HUES64 (cell line): Measurements from ENCODE around the gene FA2H.

Experiments used
- H3K27ac ChIP-seq: 2 replicates; pipeline ENCODE4 v1.7.0; 2013; ENCODE audit warnings: low read depth, low read length, inconsistent platforms
- H3K27me3 ChIP-seq: 2 replicates; pipeline ENCODE4 v1.6.1; 2013; ENCODE audit warnings: mild to moderate bottlenecking, low read length; ENCODE audit not compliant: insufficient read depth
- H3K36me3 ChIP-seq: 2 replicates; pipeline ENCODE4 v1.6.1; 2013; ENCODE audit warnings: mild to moderate bottlenecking, low read length; ENCODE audit not compliant: insufficient read depth
- H3K4me1 ChIP-seq: 2 replicates; pipeline ENCODE4 v1.6.1; 2013; ENCODE audit warnings: mild to moderate bottlenecking, low read length, moderate library complexity; ENCODE audit not compliant: insufficient read depth
- H3K4me3 ChIP-seq: 2 replicates; pipeline ENCODE4 v1.5.1; 2013; ENCODE audit warnings: mild to moderate bottlenecking, low read length, moderate library complexity
- H3K9ac ChIP-seq: 2 replicates; pipeline ENCODE4 v1.6.1; 2013; ENCODE audit warnings: mild to moderate bottlenecking, low read depth, low read length
- H3K9me3 ChIP-seq: 2 replicates; pipeline ENCODE4 v1.6.1; 2013; ENCODE audit warnings: low read depth, low read length; ENCODE audit not compliant: insufficient read depth
- WGBS: fragments of 150-250, 120-280 bp; methylation state at CpG from one replicate; pipeline ENCODE4 v1.1.7; 2013; ENCODE audit warnings: missing lambda C conversion rate; 5-methylcytosine and 5-hydroxymethylcytosine counted together

Gene FA2H

DNA sequence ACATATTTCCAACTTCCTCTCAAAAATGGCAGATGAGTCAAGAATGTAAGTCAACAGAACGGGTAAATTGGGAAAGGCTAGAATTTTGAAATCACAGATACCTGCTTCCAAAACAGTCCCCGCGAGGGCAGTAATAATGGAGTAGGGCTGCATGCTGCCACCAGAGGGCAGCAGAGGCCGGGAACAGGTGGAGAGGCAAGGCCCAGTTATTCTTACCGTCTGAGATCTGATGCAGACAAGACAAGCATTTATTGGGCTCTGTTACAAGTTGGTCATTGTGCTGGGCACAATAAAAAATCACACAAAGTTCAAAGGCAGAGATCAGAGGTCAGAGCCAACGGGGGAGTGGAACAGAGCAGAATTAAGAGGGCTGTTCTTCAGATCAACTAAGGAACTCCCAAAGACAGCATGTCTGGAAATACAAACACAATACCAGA is 65.2 kb downstream of the FA2H start:
- 3% methylated on average over 6 of the region's 6 CpGs for WGBS
- Histone ChIP-seq H3K9me3 (no peaks in the 10 kb centered on the region), H3K27me3 (peaks cover 3% of the 10 kb centered on the region; the same call in 1 of the 2 replicates), H3K36me3 (no peaks in the 10 kb centered on the region), H3K4me3 (no peak overlapping the region), H3K27ac (no peak overlapping the region), H3K4me1 (no peaks in the 10 kb centered on the region), H3K9ac (no peak overlapping the region)

GRCh38 chr16:74700438-74701225 is 74.0 kb downstream of the FA2H start, which contains the start of gene MLKL:
Gene MLKL (minus strand): TSS chr16:74700862. CDS start chr16:74695757, 5,105 bp downstream.
- Histone ChIP-seq H3K9ac (peak within 1 kb of the TSS; percentile 52), H3K4me1 (peaks cover 7% of the 10 kb centered on the region; the same call in 1 of the 2 replicates), H3K27ac (no peak within 1 kb of the TSS), H3K27me3 (peaks cover 26% of the 10 kb centered on the region), H3K9me3 (no peaks in the 10 kb centered on the region), H3K4me3 (peak within 1 kb of the TSS; percentile 64), H3K36me3 (no peaks in the 10 kb centered on the region)
- WGBS, result 42% methylated on average over 34 of the region's 35 CpGs

GRCh38 chr16:74700116-74700437 is 74.5 kb downstream of the FA2H start:
- Histone ChIP-seq H3K27me3 (peaks cover 26% of the 10 kb centered on the region), H3K9me3 (no peaks in the 10 kb centered on the region), H3K27ac (no peak overlapping the region), H3K36me3 (no peaks in the 10 kb centered on the region), H3K4me3 (peak overlapping the region; percentile 64), H3K4me1 (peaks cover 7% of the 10 kb centered on the region; the same call in 1 of the 2 replicates), H3K9ac (peak overlapping the region; percentile 52)
- WGBS, result 46% methylated on average over 16 of the region's 16 CpGs

DNA sequence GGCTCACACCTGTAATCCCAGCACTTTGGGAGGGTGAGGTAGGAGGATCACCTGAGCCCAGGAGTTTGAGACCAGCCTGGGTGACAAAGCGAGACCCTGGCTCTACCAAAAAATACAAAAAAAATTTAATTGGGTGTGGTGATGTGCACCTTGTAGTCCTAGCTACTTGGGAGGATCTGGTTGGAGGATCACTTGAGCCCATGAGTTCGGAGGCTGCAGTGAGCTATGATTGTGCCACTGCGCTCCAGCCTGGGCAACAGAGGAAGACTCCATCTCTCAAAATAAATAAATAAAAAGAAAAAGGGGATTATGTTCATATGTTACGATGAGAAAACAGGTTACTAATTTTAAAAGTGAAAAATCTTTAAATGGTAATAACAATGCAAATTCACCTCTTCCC is 75.0 kb downstream of the FA2H start:
- H3K36me3 ChIP-seq, result no peaks in the 10 kb centered on the region
- H3K27me3 ChIP-seq, result peaks cover 26% of the 10 kb centered on the region
- H3K4me3 ChIP-seq, result peak overlapping the region; percentile 64
- 91% methylated on average over 2 of the region's 4 CpGs for WGBS
- no peaks in the 10 kb centered on the region for H3K9me3 ChIP-seq
- no peak overlapping the region for H3K9ac ChIP-seq
- peaks cover 7% of the 10 kb centered on the region; the same call in 1 of the 2 replicates for H3K4me1 ChIP-seq
- H3K27ac ChIP-seq, result no peak overlapping the region

GRCh38 chr16:74698222-74698621 is 76.4 kb downstream of the FA2H start:
- Histone ChIP-seq H3K4me1 (peaks cover 7% of the 10 kb centered on the region; the same call in 1 of the 2 replicates), H3K27ac (no peak overlapping the region), H3K27me3 (peaks cover 26% of the 10 kb centered on the region), H3K9me3 (no peaks in the 10 kb centered on the region), H3K36me3 (no peaks in the 10 kb centered on the region), H3K4me3 (no peak overlapping the region), H3K9ac (no peak overlapping the region)
- WGBS, result 87% methylated on average over 3 of the region's 4 CpGs

DNA sequence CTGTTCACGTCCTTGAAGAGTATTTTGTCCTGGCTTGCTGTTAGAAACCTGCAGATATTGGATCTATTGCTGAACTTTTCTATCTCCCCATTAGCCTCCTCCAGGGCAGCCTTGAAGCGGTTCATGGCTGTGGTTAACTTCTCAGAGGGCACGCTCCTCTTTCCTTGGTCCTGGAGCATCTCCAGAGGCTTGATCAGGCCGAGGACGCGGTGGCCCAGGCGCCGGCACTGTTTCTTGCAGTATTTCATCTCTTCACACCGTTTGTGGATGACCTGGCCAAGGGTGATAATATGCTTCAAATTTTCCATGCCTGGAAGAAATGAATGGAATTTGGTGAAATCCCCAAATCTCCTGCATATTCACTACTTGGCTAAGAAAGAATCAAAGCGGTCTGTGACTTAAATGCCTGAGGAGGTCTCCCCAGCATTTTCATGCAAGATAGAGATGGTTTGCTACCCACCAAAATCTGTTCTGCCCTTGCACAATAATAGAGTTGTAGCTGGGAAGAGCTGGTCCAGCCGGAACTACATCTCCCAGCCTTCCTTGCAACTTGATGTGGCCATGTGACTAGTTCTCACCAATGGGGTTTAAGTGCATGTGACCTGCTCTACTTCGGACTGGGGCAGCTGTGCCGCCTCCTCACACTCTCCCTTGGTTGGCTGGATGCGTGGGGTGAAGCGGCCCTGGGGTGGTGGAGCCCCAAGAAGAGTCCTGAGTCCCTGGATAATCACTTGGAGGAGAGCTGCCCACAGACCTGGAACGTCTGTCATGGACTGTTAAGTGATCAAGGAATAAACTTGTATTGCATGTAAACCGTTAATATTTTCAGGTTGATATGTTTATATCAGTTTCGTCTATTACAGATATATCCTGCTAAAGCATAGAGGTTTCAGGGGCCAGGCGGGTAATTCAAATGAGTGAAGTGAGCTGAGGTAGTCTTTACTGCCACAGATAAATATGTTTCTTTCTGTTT is 78.9 kb downstream of the FA2H start:
- H3K9me3 ChIP-seq, result no peaks in the 10 kb centered on the region
- H3K27ac ChIP-seq, result no peak overlapping the region
- H3K27me3 ChIP-seq, result peaks cover 15% of the 10 kb centered on the region
- 63% methylated on average over 18 of the region's 19 CpGs for WGBS
- no peak overlapping the region for H3K9ac ChIP-seq
- H3K4me3 ChIP-seq, result peak overlapping the region; percentile 59
- H3K36me3 ChIP-seq, result no peaks in the 10 kb centered on the region
- 0 out of 2 replicates have a peak, but pooled peaks cover 4% of the 10 kb centered on the region for H3K4me1 ChIP-seq

DNA sequence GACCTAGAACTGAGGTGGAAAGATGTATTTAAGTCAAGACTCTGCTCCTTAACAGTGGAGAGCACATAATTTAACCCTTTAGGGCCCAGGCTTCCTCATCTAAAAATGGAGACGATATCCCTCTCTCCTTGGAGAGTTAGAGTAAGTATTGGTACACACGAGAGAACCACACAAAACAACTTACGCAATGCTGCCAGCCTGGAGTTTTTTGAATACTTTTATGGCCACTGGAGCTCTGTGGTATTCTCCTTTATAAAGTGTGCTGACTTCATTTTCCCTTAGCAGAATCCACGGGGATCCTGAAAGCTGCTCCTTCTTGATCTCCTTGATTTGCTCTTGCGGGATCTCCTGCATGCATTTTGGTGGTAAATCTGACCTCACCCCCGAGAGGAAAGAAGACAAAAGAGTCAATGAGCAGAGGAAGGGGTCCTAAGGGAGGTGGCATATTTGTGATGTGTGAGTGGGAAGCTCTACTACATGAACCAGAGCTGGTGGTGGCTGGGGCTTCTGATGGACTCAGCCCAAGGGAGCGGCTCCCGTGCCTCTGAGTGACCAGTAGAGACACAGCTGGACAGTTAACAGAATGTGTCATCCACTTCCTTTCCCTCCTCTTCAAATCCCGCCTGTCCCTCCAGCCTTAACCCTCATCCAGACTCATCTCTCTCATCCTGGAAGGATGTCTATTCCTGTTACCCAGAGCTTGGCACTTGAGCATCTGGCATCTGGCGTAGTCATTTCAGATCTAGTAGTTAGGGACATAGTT is 83.3 kb downstream of the FA2H start:
- Histone ChIP-seq H3K9ac (no peak overlapping the region), H3K4me1 (0 out of 2 replicates have a peak, but pooled peaks cover 4% of the 10 kb centered on the region), H3K27ac (no peak overlapping the region), H3K4me3 (no peak overlapping the region), H3K9me3 (no peaks in the 10 kb centered on the region), H3K36me3 (no peaks in the 10 kb centered on the region), H3K27me3 (no peaks in the 10 kb centered on the region)
- 88% methylated on average over 10 of the region's 10 CpGs for WGBS

DNA sequence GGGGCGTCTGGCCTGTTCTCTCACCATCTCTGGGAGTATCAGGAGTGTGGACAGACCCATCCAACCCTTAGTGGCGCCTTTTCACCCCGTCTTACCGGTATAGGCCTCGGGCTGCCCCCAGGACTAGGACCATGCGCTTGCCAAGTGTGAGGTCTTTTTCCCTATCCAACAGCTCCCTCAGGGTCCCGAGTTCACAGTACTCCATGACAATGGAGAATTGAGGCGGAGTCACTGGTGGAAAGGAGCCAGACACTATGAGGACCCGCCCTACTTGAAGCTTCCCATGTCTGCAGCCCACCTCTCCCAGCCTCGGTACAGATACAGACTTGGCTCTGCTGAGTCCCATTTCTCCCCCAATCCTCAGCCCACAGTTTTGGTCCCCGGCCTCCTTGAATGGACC is 92.1 kb downstream of the FA2H start:
- Histone ChIP-seq H3K4me3 (no peak overlapping the region), H3K4me1 (no peaks in the 10 kb centered on the region), H3K27me3 (no peaks in the 10 kb centered on the region), H3K9ac (no peak overlapping the region), H3K27ac (no peak overlapping the region), H3K36me3 (no peaks in the 10 kb centered on the region), H3K9me3 (no peaks in the 10 kb centered on the region)
- WGBS, result 86% methylated on average over 11 of the region's 11 CpGs

DNA sequence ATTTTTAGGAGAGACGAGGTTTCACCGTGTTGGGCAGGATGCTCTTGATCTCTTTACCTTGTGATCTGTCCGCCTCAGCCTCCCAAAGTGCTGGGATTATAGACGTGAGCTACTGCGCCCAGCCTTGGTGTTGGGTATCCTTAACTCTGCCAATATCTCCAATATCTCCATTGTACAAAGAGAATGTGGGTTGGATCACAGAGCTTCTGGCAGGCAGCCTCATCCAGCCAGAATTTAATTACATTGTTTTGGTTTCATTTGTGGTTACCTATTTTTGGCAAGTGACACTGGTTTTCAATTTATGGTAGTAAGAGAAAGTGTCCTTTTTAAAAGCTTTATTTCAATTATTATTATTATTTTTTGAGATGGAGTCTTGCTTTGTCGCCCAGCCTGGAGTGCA is 93.9 kb downstream of the FA2H start:
- WGBS, result 92% methylated on average over 6 of the region's 6 CpGs

DNA sequence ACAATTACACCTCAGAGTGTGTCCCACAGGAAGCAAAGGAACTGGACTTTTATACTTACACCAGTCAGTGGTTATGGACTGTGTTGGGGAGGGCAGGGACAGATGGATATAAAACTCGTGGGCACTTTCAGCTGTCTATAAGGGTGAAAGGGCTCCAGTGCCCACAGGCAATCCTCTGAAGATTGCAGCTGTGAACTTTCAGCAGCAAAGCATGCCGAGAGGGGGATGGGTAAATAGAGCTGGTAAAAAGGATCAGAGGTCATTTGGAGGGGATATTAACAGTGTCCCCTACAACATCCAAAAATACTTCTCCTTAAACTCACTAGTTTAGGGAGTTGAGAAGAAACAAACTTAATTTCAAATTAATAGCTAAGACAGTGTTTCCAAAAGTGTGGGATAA is 94.6 kb downstream of the FA2H start:
- Histone ChIP-seq H3K9ac (no peak overlapping the region), H3K9me3 (no peaks in the 10 kb centered on the region), H3K4me3 (no peak overlapping the region), H3K27ac (no peak overlapping the region), H3K36me3 (no peaks in the 10 kb centered on the region), H3K27me3 (no peaks in the 10 kb centered on the region), H3K4me1 (no peaks in the 10 kb centered on the region)
- WGBS, result 68% methylated on average over 2 of the region's 2 CpGs

More for the DNA sequence above, 93.9 kb downstream of the FA2H start:
- Histone ChIP-seq H3K36me3 (no peaks in the 10 kb centered on the region), H3K27me3 (no peaks in the 10 kb centered on the region), H3K4me3 (no peak overlapping the region), H3K4me1 (no peaks in the 10 kb centered on the region), H3K9ac (no peak overlapping the region), H3K27ac (no peak overlapping the region), H3K9me3 (no peaks in the 10 kb centered on the region)
